Breast epithelium (tissue), 3 donors: ENCODE results near the gene LSS.

ENCODE experiments used
- CTCF ChIP-seq, 3 donors: fragments of 450-650 bp; IDR thresholded peaks; one replicate each; pipeline ENCODE4 v1.5.1; 2016 to 2017; ENCODE audit warnings: antibody characterized with exemption in 3 of 3, mild to moderate bottlenecking in 3 of 3, moderate library complexity in 3 of 3
- POLR2A ChIP-seq: fragments of 450-650 bp; IDR thresholded peaks from one replicate; pipeline ENCODE4 v1.6.1; 2016; ENCODE audit warnings: antibody characterized with exemption, mild to moderate bottlenecking, moderate library complexity
- POLR2AphosphoS5 ChIP-seq, 3 donors: sonication (generic); formaldehyde crosslinking; IDR thresholded peaks; one replicate each; pipeline ENCODE4 v1.6.1; 2017; ENCODE audit warnings: antibody characterized with exemption in 3 of 3

- no peak for TF ChIP-seq POLR2A
- TF ChIP-seq CTCF (IDR thresholded peaks at IDR 0.05) = no peak
- TF ChIP-seq POLR2AphosphoS5 (IDR thresholded peaks at IDR 0.05) = no peak
These were observed 38.0 kb downstream of the LSS start for GRCh38 chr21:46190491-46191131.
